Adrenal gland (tissue), 5 donors: ENCODE data around the gene FRY.

Source experiments
- CTCF ChIP-seq, 6 experiments: fragments of 450-650 bp in 4 of 6; fragments of 200-600 bp in 2 of 6; sonication (generic) in 1 of 6; IDR thresholded peaks; 1 replicate in 5 of 6; 2 replicates in 1 of 6; pipeline versions ENCODE4 v1.5.1 to v1.8.0; 2016 to 2021; ENCODE audit warnings: antibody characterized with exemption in 6 of 6, mild to moderate bottlenecking in 2 of 6, moderate library complexity in 1 of 6
- POLR2A ChIP-seq, 2 donors: fragments of 450-650 bp; IDR thresholded peaks; one replicate each; pipeline ENCODE4 v1.6.1; 2017; ENCODE audit warnings: antibody characterized with exemption in 2 of 2, mild to moderate bottlenecking in 2 of 2, moderate library complexity in 1 of 2
- donor health status: DM: no; HTN: no; CAD: no.

GRCh38 chr13:32209652-32210051 lies 178.1 kb downstream of the FRY start:
- TF ChIP-seq POLR2A (IDR thresholded peaks at IDR 0.05), result no peak
- TF ChIP-seq CTCF (IDR thresholded peaks at IDR 0.05), result no peak
